ENCODE measurements around the gene FIGLA.

The FIGLA gene

GRCh38 chr2:70790136-70790828 is at the start of gene FIGLA:
FIGLA (minus strand) TSS chr2:70790643; CDS start chr2:70790638, 5 bp downstream.
- DNase-seq (ENCODE audit: low read depth in 2 of 2, low spot score in 1 of 2): no peak

- DNase-seq (ENCODE audit: low read depth in 2 of 2, low spot score in 1 of 2): no peak
These were observed 47.8 kb upstream of the FIGLA start for GRCh38 chr2:70837980-70838925.

- DNase-seq (ENCODE audit: low read depth in 2 of 2, low spot score in 1 of 2): no peak
These were observed 45.2 kb upstream of the FIGLA start, which contains the start of gene CD207 for GRCh38 chr2:70835643-70836042. CD207 (minus strand) TSS chr2:70835816; CDS start chr2:70835776, 40 bp downstream.

GRCh38 chr2:70834881-70835280 is 44.4 kb upstream of the FIGLA start:
- DNase-seq (ENCODE audit: low read depth in 2 of 2, low spot score in 1 of 2): no peak

GRCh38 chr2:70834106-70834505 is 43.7 kb upstream of the FIGLA start:
- no peak for DNase-seq (ENCODE audit: low read depth in 2 of 2, low spot score in 1 of 2)

GRCh38 chr2:70833246-70833645 is 42.8 kb upstream of the FIGLA start:
- DNase-seq (ENCODE audit: low read depth in 2 of 2, low spot score in 1 of 2): no peak

- no peak for DNase-seq (ENCODE audit: low read depth in 2 of 2, low spot score in 1 of 2)
These were observed 41.9 kb upstream of the FIGLA start for GRCh38 chr2:70832386-70832785.

GRCh38 chr2:70831861-70832260 is 41.4 kb upstream of the FIGLA start:
- DNase-seq (ENCODE audit: low read depth in 2 of 2, low spot score in 1 of 2): no peak

GRCh38 chr2:70830366-70830765 is 39.9 kb upstream of the FIGLA start:
- DNase-seq (ENCODE audit: low read depth in 2 of 2, low spot score in 1 of 2): no peak

- no peak for DNase-seq (ENCODE audit: low read depth in 2 of 2, low spot score in 1 of 2)
These were observed 39.5 kb upstream of the FIGLA start for GRCh38 chr2:70829916-70830315.

GRCh38 chr2:70828914-70829824 is 38.7 kb upstream of the FIGLA start:
- no peak for DNase-seq (ENCODE audit: low read depth in 2 of 2, low spot score in 1 of 2)

GRCh38 chr2:70828115-70828514 is 37.7 kb upstream of the FIGLA start:
- no peak for DNase-seq (ENCODE audit: low read depth in 2 of 2, low spot score in 1 of 2)

- DNase-seq (ENCODE audit: low read depth in 2 of 2, low spot score in 1 of 2): no peak
These were observed 36.9 kb upstream of the FIGLA start for GRCh38 chr2:70827388-70827787.

GRCh38 chr2:70826696-70827350 is 36.4 kb upstream of the FIGLA start:
- DNase-seq (ENCODE audit: low read depth in 2 of 2, low spot score in 1 of 2): no peak

GRCh38 chr2:70823249-70823648 is 32.8 kb upstream of the FIGLA start:
- no peak for DNase-seq (ENCODE audit: low read depth in 2 of 2, low spot score in 1 of 2)

GRCh38 chr2:70822843-70823242 is 32.4 kb upstream of the FIGLA start:
- DNase-seq (ENCODE audit: low read depth in 2 of 2, low spot score in 1 of 2): no peak

GRCh38 chr2:70820499-70820898 is 30.1 kb upstream of the FIGLA start, which contains the start of gene CLEC4F:
CLEC4F (minus strand) TSS chr2:70820599; CDS start chr2:70820523, 76 bp downstream.
- DNase-seq (ENCODE audit: low read depth in 2 of 2, low spot score in 1 of 2): no peak

- DNase-seq (ENCODE audit: low read depth in 2 of 2, low spot score in 1 of 2): no peak
These were observed 27.0 kb upstream of the FIGLA start for GRCh38 chr2:70817284-70817954.

- no peak for DNase-seq (ENCODE audit: low read depth in 2 of 2, low spot score in 1 of 2)
These were observed 26.3 kb upstream of the FIGLA start for GRCh38 chr2:70816726-70817125.
